HepG2 (cell line): ENCODE data around the gene DHRS11.

Source experiments
- ADNP ChIP-seq: sonication (generic); formaldehyde crosslinking; IDR thresholded peaks from 2 replicates; pipeline ENCODE4 v1.4.0; 2020; ENCODE audit warnings: missing genetic modification reagents
- HDAC2 ChIP-seq: sonication (generic); formaldehyde crosslinking; IDR thresholded peaks from 2 replicates; pipeline ENCODE4 v1.4.0; 2020; ENCODE audit warnings: missing genetic modification reagents
- KAT2B ChIP-seq: fragments of 150-350 bp; IDR thresholded peaks from 2 replicates; pipeline ENCODE4 v1.6.1; 2014; ENCODE audit warnings: low read depth, low read length, borderline replicate concordance
- NFRKB ChIP-seq: fragments of 450-650 bp; IDR thresholded peaks from 2 replicates; pipeline ENCODE4 v1.6.1; 2017
- POLR2A ChIP-seq, 2 experiments: IDR thresholded peaks; 2 replicates each; pipeline ENCODE4 v1.6.1; 2011; ENCODE audit warnings: low read depth in 2 of 2, low read length in 2 of 2, mild to moderate bottlenecking in 1 of 2, moderate library complexity in 1 of 2; ENCODE audit not compliant: insufficient read depth in 1 of 2
- RAD21 ChIP-seq: fragments of 450-650 bp; formaldehyde crosslinking; IDR thresholded peaks from 2 replicates; pipeline ENCODE4 v1.5.0; 2020; ENCODE audit warnings: mild to moderate bottlenecking
- SMARCC2 ChIP-seq: fragments of 450-650 bp; IDR thresholded peaks from 2 replicates; pipeline ENCODE4 v1.6.1; 2017; ENCODE audit warnings: antibody characterized with exemption, mild to moderate bottlenecking
- SUZ12 ChIP-seq: fragments of 150-350 bp; IDR thresholded peaks from 2 replicates; pipeline ENCODE4 v1.6.1; 2014; ENCODE audit warnings: low read depth, low read length
- ZFX ChIP-seq: sonication (generic); formaldehyde crosslinking; IDR thresholded peaks from 2 replicates; pipeline ENCODE4 v1.4.0; 2020; ENCODE audit warnings: mild to moderate bottlenecking, low read depth, missing genetic modification reagents, moderate library complexity
- TF ChIP-seq, protein P1 (sequence below): sonication (generic); formaldehyde crosslinking; IDR thresholded peaks from 2 replicates; pipeline ENCODE4 v1.5.0; 2020; ENCODE audit warnings: mild to moderate bottlenecking, missing genetic modification reagents, moderate library complexity
- TF ChIP-seq, protein P2 (sequence below): sonication (generic); formaldehyde crosslinking; IDR thresholded peaks from 2 replicates; pipeline ENCODE4 v1.5.1; 2020; ENCODE audit warnings: mild to moderate bottlenecking, missing genetic modification reagents, moderate library complexity
- TF ChIP-seq, protein P3 (sequence below): sonication (generic); formaldehyde crosslinking; IDR thresholded peaks from 2 replicates; pipeline ENCODE4 v1.8.0; 2023; ENCODE audit warnings: mild to moderate bottlenecking, missing genetic modification reagents
- TF ChIP-seq, protein P4 (sequence below): sonication (generic); formaldehyde crosslinking; IDR thresholded peaks from 2 replicates; pipeline ENCODE4 v1.4.0; 2020; ENCODE audit warnings: missing genetic modification reagents, borderline replicate concordance

DNA sequence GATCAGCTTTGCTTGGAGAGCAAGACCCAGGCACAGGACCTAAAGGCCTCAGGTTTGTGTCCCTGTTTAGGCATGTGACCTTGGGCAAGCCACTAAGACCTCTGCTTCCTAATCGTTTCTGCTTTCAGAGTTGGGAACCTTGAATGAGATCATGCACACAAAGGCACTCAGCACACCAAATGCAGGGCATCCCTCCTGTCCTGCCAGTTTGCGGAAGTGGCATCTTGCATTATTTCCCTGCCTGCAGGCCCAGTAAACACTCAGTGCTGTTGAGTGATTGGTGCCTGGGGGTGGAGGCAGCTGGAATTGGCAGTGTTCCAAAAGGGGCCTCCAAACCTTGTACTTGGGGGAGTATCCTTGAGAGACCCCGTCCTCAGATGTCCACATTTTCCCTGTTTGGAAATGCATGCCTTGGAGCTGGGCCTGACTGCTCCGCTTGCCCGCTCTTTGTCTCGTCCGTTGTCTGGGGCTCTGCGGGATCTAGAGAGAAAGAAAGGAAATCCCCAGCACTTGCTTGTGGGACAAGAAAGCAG is 38.4 kb downstream of the DHRS11 start:
- no peak for TF ChIP-seq ADNP
- TF ChIP-seq, protein P1, sequence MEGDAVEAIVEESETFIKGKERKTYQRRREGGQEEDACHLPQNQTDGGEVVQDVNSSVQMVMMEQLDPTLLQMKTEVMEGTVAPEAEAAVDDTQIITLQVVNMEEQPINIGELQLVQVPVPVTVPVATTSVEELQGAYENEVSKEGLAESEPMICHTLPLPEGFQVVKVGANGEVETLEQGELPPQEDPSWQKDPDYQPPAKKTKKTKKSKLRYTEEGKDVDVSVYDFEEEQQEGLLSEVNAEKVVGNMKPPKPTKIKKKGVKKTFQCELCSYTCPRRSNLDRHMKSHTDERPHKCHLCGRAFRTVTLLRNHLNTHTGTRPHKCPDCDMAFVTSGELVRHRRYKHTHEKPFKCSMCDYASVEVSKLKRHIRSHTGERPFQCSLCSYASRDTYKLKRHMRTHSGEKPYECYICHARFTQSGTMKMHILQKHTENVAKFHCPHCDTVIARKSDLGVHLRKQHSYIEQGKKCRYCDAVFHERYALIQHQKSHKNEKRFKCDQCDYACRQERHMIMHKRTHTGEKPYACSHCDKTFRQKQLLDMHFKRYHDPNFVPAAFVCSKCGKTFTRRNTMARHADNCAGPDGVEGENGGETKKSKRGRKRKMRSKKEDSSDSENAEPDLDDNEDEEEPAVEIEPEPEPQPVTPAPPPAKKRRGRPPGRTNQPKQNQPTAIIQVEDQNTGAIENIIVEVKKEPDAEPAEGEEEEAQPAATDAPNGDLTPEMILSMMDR (CRISPR knock-in tag): no peak
- TF ChIP-seq, protein P2, sequence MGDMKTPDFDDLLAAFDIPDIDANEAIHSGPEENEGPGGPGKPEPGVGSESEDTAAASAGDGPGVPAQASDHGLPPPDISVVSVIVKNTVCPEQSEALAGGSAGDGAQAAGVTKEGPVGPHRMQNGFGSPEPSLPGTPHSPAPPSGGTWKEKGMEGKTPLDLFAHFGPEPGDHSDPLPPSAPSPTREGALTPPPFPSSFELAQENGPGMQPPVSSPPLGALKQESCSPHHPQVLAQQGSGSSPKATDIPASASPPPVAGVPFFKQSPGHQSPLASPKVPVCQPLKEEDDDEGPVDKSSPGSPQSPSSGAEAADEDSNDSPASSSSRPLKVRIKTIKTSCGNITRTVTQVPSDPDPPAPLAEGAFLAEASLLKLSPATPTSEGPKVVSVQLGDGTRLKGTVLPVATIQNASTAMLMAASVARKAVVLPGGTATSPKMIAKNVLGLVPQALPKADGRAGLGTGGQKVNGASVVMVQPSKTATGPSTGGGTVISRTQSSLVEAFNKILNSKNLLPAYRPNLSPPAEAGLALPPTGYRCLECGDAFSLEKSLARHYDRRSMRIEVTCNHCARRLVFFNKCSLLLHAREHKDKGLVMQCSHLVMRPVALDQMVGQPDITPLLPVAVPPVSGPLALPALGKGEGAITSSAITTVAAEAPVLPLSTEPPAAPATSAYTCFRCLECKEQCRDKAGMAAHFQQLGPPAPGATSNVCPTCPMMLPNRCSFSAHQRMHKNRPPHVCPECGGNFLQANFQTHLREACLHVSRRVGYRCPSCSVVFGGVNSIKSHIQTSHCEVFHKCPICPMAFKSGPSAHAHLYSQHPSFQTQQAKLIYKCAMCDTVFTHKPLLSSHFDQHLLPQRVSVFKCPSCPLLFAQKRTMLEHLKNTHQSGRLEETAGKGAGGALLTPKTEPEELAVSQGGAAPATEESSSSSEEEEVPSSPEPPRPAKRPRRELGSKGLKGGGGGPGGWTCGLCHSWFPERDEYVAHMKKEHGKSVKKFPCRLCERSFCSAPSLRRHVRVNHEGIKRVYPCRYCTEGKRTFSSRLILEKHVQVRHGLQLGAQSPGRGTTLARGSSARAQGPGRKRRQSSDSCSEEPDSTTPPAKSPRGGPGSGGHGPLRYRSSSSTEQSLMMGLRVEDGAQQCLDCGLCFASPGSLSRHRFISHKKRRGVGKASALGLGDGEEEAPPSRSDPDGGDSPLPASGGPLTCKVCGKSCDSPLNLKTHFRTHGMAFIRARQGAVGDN: no peak
- TF ChIP-seq NFRKB: no peak
- no peak for TF ChIP-seq SMARCC2
- no peak for TF ChIP-seq RAD21
- TF ChIP-seq POLR2A (IDR thresholded peaks at IDR 0.05; ENCODE audit: insufficient read depth in 1 of 2, low read depth in 2 of 2, low read length in 2 of 2): no peak
- no peak for TF ChIP-seq HDAC2 (CRISPR knock-in tag)
- TF ChIP-seq KAT2B: no peak
- TF ChIP-seq, protein P3, sequence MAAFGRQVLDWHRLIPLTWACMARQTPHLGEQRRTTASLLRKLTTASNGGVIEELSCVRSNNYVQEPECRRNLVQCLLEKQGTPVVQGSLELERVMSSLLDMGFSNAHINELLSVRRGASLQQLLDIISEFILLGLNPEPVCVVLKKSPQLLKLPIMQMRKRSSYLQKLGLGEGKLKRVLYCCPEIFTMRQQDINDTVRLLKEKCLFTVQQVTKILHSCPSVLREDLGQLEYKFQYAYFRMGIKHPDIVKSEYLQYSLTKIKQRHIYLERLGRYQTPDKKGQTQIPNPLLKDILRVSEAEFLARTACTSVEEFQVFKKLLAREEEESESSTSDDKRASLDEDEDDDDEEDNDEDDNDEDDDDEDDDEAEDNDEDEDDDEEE (CRISPR knock-in tag): no peak
- TF ChIP-seq, protein P4, sequence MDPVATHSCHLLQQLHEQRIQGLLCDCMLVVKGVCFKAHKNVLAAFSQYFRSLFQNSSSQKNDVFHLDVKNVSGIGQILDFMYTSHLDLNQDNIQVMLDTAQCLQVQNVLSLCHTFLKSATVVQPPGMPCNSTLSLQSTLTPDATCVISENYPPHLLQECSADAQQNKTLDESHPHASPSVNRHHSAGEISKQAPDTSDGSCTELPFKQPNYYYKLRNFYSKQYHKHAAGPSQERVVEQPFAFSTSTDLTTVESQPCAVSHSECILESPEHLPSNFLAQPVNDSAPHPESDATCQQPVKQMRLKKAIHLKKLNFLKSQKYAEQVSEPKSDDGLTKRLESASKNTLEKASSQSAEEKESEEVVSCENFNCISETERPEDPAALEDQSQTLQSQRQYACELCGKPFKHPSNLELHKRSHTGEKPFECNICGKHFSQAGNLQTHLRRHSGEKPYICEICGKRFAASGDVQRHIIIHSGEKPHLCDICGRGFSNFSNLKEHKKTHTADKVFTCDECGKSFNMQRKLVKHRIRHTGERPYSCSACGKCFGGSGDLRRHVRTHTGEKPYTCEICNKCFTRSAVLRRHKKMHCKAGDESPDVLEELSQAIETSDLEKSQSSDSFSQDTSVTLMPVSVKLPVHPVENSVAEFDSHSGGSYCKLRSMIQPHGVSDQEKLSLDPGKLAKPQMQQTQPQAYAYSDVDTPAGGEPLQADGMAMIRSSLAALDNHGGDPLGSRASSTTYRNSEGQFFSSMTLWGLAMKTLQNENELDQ (CRISPR knock-in tag): no peak
- no peak for TF ChIP-seq ZFX (CRISPR knock-in tag)
- TF ChIP-seq SUZ12: no peak
